ENCODE data around the gene FZD10. TPM values are rescaled to one million over a fixed set of nuclear protein-coding genes. Genes with fewer than 3 reads are reported as not detected.

The FZD10 gene
- total RNA-seq, 1 experiment from 2014 or later = not detected

DNA sequence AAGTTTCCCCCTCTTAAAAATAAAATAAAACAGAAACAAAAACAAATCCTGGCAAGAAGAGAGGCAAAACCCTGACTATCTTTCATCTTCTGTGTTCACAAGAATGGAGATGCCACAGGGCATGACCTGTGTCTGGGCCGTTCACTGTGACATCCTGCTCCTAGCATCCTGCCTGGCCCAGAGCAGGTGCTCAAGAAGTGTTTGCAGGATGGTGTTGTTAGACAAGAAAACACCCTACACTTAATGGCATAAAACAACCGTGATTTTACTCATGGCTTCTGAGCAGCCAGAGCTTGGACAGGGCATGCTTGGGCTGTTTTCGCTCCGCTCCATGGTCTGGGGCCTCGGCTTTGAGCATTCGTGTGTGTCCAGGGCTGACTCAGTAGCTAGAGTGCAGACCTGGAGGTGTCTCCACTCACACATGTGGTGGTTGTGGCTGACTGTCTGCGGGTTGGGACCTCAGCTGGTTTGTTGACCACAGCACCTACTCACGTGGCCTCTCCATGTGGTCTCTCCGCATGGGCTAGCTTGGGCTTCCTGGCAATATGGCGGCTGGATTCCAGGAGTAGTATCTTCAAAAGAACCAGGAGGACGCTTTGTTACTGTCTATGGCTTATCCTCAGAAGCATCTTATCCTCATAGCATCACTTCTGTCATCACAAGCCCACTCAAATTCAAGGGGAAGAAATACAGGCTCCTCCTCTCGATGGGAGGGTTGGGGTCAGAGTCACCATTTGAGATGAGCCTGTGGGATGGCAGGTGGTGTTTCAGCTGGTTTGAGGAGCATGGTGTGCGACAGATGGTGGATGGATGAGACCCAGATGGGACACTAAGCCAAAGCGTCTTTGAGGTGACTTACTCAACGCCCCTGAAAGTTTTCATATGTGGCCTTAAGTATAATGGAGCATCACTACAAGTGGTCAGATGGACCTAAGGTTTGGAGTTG lies 33.2 kb upstream of the FZD10 start (continued):
- TF ChIP-seq, protein P1, sequence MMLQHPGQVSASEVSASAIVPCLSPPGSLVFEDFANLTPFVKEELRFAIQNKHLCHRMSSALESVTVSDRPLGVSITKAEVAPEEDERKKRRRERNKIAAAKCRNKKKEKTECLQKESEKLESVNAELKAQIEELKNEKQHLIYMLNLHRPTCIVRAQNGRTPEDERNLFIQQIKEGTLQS (IDR thresholded peaks at IDR 0.05) = no peak

GRCh38 chr12:130130346-130130745 lies 31.9 kb upstream of the FZD10 start:
- Histone ChIP-seq H3K9ac (ENCODE audit: low read length) (no peak overlapping the region), H3K9me3 (ENCODE audit: control insufficient read depth in 1 of 2, insufficient read depth in 1 of 2, low read depth in 1 of 2, low read length in 2 of 2) (peaks cover 0 to 10% of the 10 kb centered on the region in 2 experiments; a peak in 2 of 4 replicates), H2AFZ (ENCODE audit: low read depth, low read length, poor library complexity, severe bottlenecking) (no peak overlapping the region), H3K9me2 (ENCODE audit: insufficient read depth) (no peaks in the 10 kb centered on the region), H3K27me3 (ENCODE audit: insufficient read depth, low read length) (no peaks in the 10 kb centered on the region), H3K4me3 (replicated peaks in 1 of 2; ENCODE audit: low read depth in 1 of 2, low read length in 2 of 2) (no peak overlapping the region), H3K4me1 (ENCODE audit: control insufficient read depth in 1 of 2, insufficient read depth in 2 of 2, low read length in 2 of 2) (no peaks in the 10 kb centered on the region), H3K4me2 (ENCODE audit: low read length) (no peak overlapping the region), H4K20me1 (ENCODE audit: insufficient read depth) (no peaks in the 10 kb centered on the region), H3K79me2 (ENCODE audit: insufficient read depth, low read length) (no peaks in the 10 kb centered on the region), H3K27ac (ENCODE audit: low read depth, low read length) (no peak overlapping the region), H3K36me3 (ENCODE audit: control insufficient read depth in 1 of 2, insufficient read depth in 2 of 2, low read length in 2 of 2) (no peaks in the 10 kb centered on the region)
- intact Hi-C loops (cut with micrococcal nuclease) = no loop called here
- DNase-seq (ENCODE audit: low read depth, low spot score) (no peak), ATAC-seq (no peak)
- ChIA-PET RAD21 (ENCODE audit: low non-redundant PET in 1 of 2, low total read pairs in 2 of 2, uncharacterized antibody in 2 of 2, unreplicated experiment in 2 of 2) (no interaction called here), POLR2A (no interaction called here), CTCF (no interaction called here)
- BruUV-seq (replicated peaks) = no TSS peak
- no peak for TF ChIP-seq ELF1 (IDR thresholded peaks at IDR 0.05; ENCODE audit: borderline replicate concordance, low read depth)
- TF ChIP-seq FOSL1 (IDR thresholded peaks at IDR 0.05; ENCODE audit: low read depth) = no peak
- TF ChIP-seq ZNF274 (IDR thresholded peaks at IDR 0.05; ENCODE audit: low read depth, low read length) = no peak
- TF ChIP-seq, protein P2, sequence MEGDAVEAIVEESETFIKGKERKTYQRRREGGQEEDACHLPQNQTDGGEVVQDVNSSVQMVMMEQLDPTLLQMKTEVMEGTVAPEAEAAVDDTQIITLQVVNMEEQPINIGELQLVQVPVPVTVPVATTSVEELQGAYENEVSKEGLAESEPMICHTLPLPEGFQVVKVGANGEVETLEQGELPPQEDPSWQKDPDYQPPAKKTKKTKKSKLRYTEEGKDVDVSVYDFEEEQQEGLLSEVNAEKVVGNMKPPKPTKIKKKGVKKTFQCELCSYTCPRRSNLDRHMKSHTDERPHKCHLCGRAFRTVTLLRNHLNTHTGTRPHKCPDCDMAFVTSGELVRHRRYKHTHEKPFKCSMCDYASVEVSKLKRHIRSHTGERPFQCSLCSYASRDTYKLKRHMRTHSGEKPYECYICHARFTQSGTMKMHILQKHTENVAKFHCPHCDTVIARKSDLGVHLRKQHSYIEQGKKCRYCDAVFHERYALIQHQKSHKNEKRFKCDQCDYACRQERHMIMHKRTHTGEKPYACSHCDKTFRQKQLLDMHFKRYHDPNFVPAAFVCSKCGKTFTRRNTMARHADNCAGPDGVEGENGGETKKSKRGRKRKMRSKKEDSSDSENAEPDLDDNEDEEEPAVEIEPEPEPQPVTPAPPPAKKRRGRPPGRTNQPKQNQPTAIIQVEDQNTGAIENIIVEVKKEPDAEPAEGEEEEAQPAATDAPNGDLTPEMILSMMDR (IDR thresholded peaks at IDR 0.05 in 2 of 3, conservative IDR thresholded peaks at IDR 0.05 in 1 of 3; ENCODE audit: borderline replicate concordance in 1 of 3, insufficient read depth in 1 of 3, low read depth in 2 of 3, low read length in 2 of 3) = no peak
- TF ChIP-seq SIN3A (IDR thresholded peaks at IDR 0.05; ENCODE audit: low read depth) = no peak
- TF ChIP-seq TCF7L2 (IDR thresholded peaks at IDR 0.05; ENCODE audit: borderline replicate concordance, extremely low read depth, insufficient read depth, insufficient read length) = no peak
- TF ChIP-seq YY1 (IDR thresholded peaks at IDR 0.05; ENCODE audit: extremely low read depth, insufficient replicate concordance, low read depth, low read length) = no peak
- no peak for TF ChIP-seq EZH2 (IDR thresholded peaks at IDR 0.05)
- TF ChIP-seq RAD21 (IDR thresholded peaks at IDR 0.05; ENCODE audit: low read depth) = no peak
- no peak for TF ChIP-seq CBX3 (IDR thresholded peaks at IDR 0.05; ENCODE audit: low read depth)

Data from HCT116 (cell line).